CD4-positive, alpha-beta T cell treated with Interleukin-1 beta for 1 hour (primary cell): ENCODE results near the gene PLCL1.

Experiments
- DNase-seq, 2 donors: peaks; one replicate each; pipeline ENCODE4 v3.0.0-alpha.2; 2020 to 2022

PLCL1 gene

DNA sequence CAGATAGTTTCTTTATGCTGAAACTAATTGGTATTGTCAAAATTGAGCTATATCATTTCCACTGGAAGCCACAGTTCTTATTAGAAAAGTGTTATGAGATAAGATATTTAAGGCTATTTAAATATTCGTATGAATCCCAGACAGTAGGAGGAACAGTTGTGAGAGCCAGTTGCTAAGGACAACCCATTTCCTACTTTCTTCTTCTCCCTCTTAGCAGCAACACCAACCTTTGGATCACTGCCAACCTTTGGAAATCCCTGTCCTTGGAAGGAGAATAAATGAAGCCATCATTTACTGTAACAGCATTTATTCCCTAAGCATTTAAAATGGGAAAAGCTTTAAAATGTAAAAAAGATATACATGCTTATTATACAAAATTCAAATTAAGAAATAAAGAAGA is 85.8 kb downstream of the PLCL1 start:
- DNase-seq, result no peak

DNA sequence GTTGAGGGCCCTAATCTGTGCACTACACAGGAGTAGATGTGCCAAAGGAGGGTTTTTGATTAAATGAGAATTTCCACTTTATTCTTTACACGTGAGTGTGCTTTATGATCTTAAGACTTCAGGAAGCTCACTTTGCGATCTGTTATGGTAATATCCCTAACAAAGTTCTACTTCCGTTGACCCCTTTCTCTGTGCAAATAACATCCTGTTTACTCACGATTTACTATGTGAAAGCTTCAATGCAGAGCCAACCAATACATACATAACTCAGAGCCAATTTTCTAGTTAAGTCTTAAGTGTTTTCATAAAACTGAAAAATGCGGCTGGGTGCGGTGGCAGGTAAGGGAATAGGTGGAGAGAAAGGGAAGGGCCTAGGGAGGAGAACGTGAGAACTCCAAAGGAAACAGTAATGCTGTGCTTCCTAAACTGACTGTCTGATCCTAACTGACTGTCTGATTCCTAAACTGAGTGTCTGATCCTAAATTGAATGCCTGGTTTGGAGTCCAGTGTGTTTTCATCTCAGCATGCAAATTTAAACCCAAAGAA is 87.6 kb downstream of the PLCL1 start:
- DNase-seq, result peak in 1 of 2 donors; percentile 24

DNA sequence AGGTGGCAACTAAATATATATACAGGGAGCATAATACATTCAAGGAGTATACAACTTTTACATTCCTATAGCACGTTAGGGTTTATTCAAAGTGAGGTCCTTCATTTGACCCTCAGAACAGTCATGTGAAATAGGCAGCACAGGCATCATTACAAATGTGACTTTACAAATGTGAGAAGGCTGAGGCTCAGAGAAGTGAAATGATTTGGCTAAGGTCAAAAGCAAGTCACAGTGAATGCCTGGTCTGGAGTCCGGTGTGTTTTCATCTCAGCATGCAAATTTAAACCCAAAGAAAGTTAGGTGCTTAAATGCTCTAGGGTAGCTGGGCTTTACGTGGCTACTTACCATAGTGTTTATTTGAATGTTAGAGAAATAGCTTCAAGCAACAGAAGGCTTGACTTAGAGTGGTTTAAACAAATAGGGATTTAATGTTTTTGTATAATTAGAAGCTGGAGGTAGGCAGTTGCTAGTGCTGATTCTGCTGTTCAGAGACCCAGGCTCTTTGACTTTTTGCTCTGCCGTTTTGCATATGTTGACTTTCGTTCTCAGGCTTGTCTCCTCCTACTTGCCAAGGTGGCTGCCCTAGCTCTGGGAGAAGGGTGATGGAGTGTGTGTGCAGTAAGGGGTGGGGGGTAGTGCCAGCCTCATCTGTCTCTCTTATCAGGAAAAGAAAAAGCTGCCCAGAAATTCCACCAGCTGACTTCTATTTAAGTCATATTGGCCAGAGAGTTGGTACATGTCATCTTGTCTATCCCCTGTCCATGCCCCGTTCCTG is 89.2 kb downstream of the PLCL1 start:
- peak in 1 of 2 donors; percentile 8 for DNase-seq

DNA sequence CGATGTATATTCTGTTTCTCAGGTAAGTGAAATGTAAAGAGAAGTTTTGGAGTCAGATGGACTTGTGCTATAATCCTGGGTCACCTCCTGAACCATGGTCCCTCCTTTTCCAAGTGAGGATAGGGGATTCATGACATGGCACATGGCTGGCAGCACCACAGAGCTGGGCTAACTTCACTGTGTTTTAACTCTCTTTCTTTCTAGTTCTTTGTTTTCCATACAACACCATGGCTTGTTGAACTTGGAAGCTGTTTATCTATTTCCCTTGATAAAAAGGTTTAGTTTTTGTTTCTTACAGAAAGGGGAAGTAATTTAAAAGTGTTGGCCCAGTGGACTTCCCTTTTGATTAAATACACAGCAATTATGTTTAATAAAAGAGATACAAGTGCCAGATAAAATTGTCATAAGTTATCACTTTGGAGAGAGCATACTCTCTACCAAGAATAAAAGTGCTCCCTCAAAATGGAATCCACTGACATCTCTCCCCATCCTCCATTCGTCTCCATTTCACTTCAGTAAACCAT is 90.4 kb downstream of the PLCL1 start:
- DNase-seq, result no peak

DNA sequence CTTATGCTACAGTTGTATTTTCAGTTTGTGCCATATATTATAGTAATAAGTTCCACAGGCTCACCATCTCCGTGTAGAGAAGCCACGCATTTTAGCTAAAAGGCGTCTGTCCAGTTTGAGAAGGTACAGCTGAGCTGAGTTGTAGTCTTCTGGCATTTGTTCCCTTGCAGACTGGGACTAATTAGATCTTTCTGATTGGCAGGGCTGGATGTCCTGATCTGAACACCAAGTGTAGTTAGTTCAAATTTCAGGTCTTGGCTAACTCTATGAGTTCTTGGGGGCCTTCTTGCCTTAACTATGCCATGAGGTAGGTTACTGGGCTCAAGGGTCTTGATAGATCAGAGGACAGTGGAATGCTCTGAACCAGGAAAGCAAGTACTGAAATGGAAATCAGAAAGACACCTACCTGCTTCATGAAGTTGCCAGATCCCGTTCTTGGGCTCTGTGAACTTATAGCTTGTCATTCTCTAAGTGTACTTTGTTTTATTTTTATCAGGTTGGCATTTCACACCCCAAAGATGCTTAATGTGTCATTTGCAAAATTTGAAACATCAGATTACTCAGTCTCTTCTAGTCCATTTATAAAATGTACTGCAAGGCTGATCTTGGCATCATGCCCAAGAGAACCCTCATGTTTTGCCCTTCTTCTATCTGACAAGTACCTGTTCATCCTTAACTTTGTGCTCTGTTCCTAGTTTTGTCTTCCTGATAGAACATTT is 93.7 kb downstream of the PLCL1 start:
- no peak for DNase-seq

DNA sequence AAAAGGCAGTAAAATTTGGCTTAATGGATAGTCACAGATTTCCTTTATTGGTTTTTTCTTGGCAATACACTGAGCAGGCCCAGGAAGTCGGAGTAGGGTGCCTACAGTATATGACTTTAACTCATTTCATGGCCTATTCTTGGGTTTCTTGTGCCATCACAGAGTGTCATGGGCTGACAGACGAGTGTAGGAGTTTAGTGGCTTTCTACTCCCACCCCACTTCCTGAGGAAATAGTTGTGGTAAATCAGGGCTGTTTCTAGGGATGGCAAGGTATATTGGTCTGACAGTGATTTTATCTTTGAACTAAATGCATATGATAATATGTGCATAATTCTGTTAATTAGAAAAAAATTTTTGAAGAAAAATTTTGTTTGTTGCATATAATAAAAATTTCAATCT is 100.1 kb downstream of the PLCL1 start:
- peak in 1 of 2 donors; percentile 24 for DNase-seq

DNA sequence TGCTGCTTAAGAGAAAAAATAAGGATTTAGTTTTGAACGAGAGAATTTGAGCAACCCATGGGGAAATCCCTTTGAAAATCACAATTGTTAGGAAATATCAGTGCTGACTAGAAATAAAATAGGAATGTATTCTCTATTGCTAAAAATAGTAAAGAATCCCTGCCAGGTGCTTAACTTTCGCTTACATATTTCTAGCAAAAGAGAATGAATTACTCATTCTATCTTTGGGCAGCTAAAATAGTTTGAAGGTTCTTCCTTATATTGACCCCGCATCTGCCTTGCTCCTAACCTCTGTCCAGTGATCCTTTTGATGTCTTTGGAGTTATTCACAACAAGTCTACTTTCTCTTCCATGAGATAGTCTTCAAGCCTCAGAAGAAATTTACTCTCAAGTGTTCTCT is 103.8 kb downstream of the PLCL1 start:
- no peak for DNase-seq

DNA sequence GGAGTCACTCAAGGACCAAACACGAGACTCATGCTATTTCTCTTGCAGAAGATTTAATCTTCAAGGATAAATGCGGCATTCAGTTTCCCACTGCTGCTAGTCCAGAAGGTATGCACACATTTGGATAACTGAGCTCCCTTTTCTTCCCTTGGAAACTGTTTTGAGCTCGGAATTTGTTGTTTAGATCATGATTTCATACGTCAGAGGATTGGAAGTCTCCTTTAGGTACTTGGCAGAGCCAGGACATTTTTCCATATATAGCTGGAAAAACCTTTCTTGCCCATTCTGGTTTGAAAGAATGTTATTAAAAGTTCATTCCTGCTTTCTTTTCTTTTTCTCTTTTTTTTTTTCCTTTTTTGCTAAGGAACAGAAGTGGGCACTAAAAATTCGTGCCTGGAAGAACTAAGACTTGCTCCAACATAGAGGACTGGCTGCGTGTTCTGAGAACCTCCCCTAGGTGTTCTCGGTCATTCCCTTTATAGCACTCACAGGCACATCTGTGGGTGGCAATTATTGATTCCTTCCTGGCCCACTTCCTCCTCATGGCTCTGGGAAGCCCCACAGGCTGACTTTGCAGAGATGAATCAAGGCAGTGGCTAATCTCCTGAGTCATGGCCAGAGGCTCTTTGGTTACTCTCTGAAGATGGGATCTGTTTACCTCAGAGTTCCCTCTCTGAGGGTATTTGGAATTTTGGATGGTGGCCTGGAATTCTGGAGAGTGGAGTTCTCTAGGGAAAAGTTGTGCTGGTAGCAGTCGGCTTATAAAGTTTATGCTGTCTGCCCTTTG is 104.8 kb downstream of the PLCL1 start:
- no peak for DNase-seq

DNA sequence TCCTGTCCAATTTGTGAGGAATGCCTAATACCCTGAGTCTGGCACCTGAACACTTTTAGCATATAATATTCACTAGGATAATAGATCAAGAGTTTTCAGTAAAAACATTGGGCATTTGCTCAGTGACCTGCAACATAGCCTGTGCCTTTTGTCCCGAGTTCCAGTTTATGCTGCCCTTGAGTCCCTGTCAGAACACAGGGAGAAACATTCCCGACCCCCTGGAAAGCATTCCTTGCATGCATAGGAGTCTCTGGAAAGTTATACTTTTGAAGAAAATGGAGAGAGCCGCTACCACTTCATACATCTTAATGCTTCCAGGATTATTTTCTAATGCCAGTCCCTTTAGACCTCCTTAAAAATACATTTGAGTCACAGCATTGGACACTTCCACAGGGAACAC is 107.3 kb downstream of the PLCL1 start:
- DNase-seq, result no peak

DNA sequence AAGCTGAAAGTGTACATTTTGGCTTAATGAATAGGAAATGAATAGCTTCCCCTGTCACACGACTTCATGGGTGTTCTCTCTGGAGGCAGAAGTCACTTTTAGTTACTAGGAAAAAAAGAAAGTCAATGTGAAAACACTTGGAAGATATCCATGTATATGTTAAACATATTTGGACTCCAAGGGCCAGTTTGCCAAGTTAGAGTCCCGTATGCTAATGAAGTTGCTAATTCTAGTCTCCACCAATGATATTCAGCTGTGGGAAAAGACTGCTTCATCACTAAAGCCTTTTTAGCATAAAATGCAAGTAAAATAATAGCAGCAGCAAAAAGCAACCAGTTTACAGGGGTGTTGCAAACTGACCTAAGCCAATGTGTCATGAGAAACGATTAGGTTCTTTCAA is 108.7 kb downstream of the PLCL1 start:
- DNase-seq, result no peak

DNA sequence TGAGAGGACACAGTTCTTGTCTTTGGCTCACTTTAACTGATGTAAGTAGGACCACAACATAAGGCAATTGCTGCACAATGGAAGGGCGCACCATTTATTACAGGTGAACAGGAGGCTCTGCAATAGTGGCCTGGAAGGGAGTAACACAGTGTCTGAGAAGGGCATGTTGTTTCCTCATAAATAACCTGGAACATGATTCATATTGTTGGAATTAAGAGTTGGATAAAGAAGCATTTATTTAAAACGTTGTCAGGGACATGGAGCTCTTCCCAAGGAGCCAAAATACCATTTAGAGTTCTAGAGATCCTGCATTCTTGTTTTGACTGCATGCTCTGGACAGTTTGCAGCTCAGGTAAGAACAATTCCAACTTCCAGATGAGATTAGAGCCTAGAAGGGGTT is 110.4 kb downstream of the PLCL1 start:
- DNase-seq, result no peak

DNA sequence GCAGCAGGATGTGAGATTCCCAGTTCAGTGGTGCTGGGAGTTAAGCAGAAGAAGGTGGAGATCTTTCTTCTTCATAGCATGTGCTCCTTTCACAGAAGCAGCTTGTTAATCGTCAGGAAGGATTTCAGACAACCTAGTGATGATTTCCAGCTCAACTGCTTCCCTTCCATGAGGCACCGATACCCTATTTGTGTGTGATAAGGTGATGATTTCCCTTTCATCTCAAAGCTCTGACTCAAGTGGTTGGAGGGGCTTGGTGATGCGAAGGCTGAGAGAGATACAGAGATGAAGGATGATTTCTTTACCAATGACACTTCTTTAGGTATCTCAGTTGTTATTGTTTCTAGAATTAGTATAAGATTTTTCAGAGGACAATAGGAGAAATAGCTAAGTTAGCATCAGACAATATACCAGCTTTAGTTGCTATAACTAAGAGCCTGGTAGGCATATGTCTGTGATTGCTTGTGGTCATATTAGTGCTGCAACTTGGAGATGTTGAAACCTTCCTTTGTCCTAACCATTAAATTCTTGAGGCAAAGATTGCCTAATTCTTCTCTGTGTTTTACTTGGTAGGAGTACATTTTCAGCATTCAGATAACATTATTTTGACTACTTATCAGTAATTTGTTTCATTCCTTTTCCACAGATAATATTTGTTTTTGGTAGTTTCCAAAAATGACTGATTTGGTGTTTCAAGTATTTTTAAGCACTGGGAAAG is 111.3 kb downstream of the PLCL1 start:
- no peak for DNase-seq

DNA sequence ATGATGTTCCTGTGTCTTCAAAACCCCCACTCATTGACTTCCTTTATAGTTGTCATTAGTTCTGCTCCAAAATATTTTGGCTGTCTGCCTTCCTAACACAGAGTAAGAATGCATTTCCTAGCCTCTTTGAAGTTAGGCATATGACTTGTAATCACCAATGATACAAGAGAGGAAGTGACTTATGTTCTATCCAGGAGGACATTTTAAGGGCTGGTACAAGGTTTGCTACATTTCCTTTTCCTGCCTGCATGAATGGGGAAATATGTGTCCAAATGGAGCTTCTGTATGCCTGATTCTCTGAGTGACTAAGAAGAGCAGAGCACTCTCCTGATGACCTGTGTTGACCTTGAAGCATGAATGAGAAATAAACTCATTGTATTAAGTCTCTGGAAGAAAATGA is 115.1 kb downstream of the PLCL1 start:
- no peak for DNase-seq

DNA sequence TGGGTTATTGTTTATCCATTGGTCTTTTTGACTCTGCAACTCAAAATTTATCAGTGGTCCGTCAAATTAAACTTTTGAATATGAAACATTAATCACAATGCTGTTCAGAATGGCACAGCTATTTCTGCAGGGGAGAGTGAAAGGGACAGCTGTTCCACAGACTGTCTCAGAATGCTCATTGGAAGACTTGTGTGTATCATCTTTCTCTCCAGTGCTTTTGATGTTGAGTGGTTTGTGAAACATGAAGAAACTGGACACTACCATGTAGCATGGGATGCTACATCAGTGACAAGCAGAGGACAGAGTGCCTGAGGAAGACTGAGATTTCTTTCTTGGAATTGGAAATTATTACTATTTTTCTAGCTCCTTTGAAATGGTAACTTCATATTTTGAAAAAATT is 115.7 kb downstream of the PLCL1 start:
- no peak for DNase-seq

DNA sequence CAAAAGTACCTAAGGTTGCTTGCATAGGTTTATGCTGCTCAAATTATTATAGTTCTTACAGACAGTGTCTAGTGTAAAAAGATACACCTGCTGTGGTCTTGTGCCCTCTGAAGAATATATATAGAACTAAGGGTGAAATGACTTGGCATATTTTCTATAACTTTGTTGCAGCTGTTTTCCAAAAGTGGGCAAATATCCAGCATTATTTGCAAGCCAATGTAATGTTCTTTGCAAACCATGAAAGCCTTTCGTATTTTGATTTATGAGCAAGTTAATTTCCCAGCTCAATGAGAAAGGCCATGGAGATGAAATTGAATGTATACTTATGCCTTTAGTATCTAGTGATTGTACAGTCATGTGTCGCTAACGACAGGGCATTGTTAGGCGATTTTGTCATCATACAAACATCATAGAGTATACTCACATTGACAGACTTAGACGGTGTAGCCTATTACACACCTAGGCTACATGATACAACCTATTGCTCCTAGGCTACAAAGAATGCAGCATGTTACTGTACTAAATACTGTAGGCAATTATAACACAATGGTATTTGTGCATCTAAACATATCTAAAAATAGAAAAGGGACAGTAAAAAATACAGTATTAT is 116.3 kb downstream of the PLCL1 start:
- DNase-seq, result no peak

DNA sequence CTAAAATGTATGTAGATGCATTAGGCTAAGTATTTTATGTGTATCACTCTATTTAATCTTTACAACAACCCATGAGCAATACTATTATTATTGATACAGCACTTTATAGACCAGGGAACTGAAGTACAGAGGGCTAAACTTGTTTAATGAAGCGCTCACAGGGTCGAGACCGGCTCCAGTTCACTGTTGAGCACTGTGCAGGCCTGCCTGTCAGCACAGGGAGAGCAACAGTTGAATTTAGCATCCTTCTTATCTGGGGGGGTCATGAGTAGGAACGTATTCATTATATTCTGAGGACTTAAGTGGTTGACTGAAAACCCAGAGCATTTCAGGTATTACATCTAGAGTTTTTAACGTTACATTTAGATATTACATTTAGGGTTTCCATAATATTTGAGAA is 120.1 kb downstream of the PLCL1 start:
- no peak for DNase-seq

DNA sequence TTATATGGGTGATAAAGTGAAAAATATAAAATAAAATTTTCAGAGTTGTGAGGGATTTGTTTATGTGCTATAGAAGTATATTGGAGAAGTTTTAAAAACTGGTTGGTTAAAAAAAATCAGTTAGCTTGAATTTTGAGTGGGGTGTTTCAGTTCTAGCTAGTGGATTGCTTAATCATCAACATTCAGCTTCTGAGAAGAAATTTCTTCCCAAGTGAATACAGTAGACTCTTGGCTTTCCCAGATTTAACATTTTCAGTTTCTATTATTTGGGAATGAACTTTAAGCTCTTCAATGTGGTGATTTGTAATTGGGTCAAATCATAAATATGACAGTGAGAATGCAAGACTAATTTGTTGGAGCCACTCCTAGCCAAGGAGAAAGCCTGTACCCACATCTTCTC is 120.8 kb downstream of the PLCL1 start:
- no peak for DNase-seq

DNA sequence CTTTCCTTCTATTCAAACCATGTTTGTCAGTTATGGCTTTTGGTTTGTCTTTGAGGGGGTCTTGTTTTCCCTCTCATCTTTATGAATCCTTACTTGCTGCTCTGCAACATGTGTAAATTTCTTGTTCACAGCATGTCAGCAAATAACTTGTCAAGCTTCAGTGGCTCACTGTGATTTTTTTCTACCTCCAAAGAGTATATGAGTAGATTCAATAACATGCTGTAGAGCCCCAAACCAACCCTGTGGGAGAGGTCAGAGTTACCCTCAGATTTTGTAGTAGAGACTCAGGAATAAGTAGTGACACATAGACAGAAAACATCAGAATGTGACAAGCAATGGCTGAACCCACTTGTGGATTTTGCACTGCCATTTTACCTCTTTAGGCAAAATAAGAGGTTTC is 121.6 kb downstream of the PLCL1 start:
- DNase-seq, result no peak

DNA sequence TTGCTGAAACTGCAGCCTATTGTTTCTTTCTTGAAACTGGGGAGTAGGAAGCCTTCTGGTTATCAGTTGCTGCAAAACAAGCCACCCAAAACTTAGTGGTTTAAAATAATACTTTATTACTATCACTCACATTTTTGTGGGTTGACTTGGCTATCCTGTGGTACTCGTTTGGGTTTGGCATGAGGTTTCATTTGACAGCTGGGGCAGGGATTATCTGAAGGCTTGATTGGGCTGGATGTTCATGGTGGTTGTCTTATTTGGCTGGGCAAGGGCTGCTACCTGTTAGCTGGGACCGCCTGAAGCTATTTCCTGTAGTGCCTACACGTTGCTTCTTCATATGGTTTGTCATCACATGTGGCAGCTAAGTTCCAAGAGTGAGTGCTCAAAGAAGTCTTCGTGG is 122.3 kb downstream of the PLCL1 start:
- DNase-seq, result no peak

DNA sequence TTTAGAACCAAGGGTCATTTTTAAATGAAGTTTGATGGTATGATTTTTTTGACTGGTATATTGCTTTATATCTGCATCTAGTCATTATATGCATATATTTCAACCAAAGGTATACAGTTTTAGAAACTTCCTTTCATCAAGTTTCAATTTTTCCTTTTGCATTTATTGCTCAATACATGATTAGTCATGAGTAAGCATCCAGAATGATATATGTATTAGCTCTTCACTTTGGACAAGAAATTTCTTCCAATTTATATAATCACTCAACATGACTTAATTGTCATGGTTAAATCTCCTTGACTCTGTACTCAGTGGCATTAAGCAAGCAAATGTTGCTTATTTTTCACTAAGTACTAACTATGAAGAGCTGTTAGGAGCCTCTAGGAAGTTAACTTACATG is 123.6 kb downstream of the PLCL1 start:
- DNase-seq, result no peak

DNA sequence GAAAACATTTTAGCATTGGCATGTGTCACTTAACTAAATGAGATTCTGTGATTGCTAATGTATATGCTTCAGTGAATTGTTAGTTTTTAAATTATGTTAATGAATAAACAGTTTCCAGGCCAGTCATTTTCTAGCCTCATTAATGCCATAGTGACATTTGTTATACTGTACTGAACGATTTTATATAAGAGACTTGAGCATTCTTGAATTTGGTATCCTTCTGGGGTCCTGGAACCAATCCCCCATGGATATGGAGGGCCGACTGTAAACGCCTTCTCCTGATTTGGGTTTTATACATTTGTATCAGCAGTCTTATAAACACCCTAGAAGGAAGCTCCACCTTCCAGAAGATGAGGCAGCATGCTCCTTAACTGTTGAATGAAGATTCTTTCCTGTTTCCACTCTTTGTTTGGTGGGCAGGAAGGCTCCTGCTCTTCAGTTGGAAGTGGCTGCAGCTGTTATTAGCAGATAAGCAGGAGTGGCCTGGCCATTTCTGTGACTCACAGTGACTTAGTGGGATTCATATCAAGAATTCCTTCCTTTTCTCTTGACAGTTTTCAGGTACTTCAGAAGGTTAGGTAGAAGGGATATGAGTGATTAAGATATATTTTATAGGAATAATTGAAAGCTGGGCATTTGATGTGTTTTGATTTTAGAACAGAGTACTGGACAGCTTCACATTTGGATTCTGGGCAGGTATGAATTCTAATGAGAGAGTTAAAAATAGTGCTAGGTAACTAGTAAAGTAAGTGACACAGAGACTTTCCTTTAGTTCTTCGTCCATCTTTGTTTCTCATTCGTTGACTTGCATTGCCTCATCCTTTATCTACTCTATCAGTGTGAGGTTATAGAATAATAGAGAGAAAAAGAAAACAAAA is 124.9 kb downstream of the PLCL1 start:
- DNase-seq, result no peak
